K562 (cell line): ENCODE results near the gene SAE1. TPM values are rescaled to one million over a fixed set of nuclear protein-coding genes. Genes with fewer than 3 reads are reported as not detected.

ENCODE experiments used
- CBX8 ChIP-seq: fragments of 200-600 bp; sonication (generic); IDR thresholded peaks from 2 replicates; pipeline ENCODE4 v1.6.1; 2012; ENCODE audit warnings: borderline replicate concordance, mixed run types, low read depth, mild to moderate bottlenecking, moderate library complexity, mixed read lengths, low read length, control low read depth, inconsistent platforms; ENCODE audit not compliant: poor library complexity, severe bottlenecking; ENCODE audit errors: extremely low read depth
- CHCHD3 ChIP-seq: fragments of 250-450 bp; sonication (Bioruptor Pico); IDR thresholded peaks from 2 replicates; pipeline ENCODE4 v2.1.2; 2022; ENCODE audit warnings: mild to moderate bottlenecking
- HNRNPLL ChIP-seq: fragments of 200-400 bp; formaldehyde crosslinking; IDR thresholded peaks from 2 replicates; pipeline ENCODE4 v1.6.1; 2017; ENCODE audit warnings: low read length, low read depth, mild to moderate bottlenecking; ENCODE audit not compliant: poor library complexity, severe bottlenecking
- KDM4B ChIP-seq, 2 experiments: fragments of 450-650 bp in 1 of 2; sonication (generic) in 1 of 2; IDR thresholded peaks; 2 replicates each; pipeline ENCODE4 v1.6.1; 2016 to 2017; ENCODE audit warnings: borderline replicate concordance in 2 of 2, antibody characterized with exemption in 1 of 2, low read depth in 1 of 2, mild to moderate bottlenecking in 1 of 2
- MYC ChIP-seq, 2 experiments: fragments of 250-450 bp in 1 of 2; sonication (Bioruptor Pico) in 1 of 2; IDR thresholded peaks; 2 replicates each; pipeline versions ENCODE4 v1.5.1 to v1.6.1; 2012 to 2021; ENCODE audit warnings: low read depth in 2 of 2, borderline replicate concordance in 1 of 2, improper control_type of control experiment in 1 of 2, low read length in 1 of 2, mild to moderate bottlenecking in 1 of 2, moderate library complexity in 1 of 2
- NELFE ChIP-seq: IDR thresholded peaks from 2 replicates; pipeline ENCODE4 v1.6.1; 2011; ENCODE audit warnings: mild to moderate bottlenecking; ENCODE audit not compliant: insufficient read depth, insufficient read length
- NFRKB ChIP-seq: fragments of 450-650 bp; IDR thresholded peaks from 2 replicates; pipeline ENCODE4 v1.6.1; 2016; ENCODE audit warnings: low read depth
- POLR3G ChIP-seq: IDR thresholded peaks from 2 replicates; pipeline ENCODE4 v1.6.1; 2011; ENCODE audit not compliant: insufficient read length, insufficient replicate concordance; ENCODE audit errors: extremely low read depth
- STAG1 ChIP-seq: sonication (generic); formaldehyde crosslinking; IDR thresholded peaks from 2 replicates; pipeline ENCODE4 v1.5.0; 2020; ENCODE audit warnings: missing genetic modification reagents, borderline replicate concordance
- TGIF2 ChIP-seq: sonication (generic); formaldehyde crosslinking; IDR thresholded peaks from 2 replicates; pipeline ENCODE4 v1.8.1; 2022; ENCODE audit warnings: mild to moderate bottlenecking, missing genetic modification reagents, moderate library complexity
- XRCC3 ChIP-seq: fragments of 450-650 bp; IDR thresholded peaks from 2 replicates; pipeline ENCODE4 v1.6.1; 2017; ENCODE audit warnings: mild to moderate bottlenecking, moderate library complexity
- XRCC5 ChIP-seq: fragments of 200-400 bp; formaldehyde crosslinking; IDR thresholded peaks from 2 replicates; pipeline ENCODE4 v1.6.1; 2017; ENCODE audit warnings: low read depth, mild to moderate bottlenecking, low read length
- ZBTB8A ChIP-seq: fragments of 450-650 bp; IDR thresholded peaks from 2 replicates; pipeline ENCODE4 v1.6.1; 2018; ENCODE audit warnings: mild to moderate bottlenecking, moderate library complexity; ENCODE audit not compliant: partially characterized antibody
- ZNF197 ChIP-seq: fragments of 200-800 bp; sonication (Bioruptor generic); IDR thresholded peaks from 2 replicates; pipeline ENCODE4 v1.6.1; 2016; ENCODE audit warnings: low read depth, missing genetic modification characterization, missing compliant biosample characterization
- ZNF445 ChIP-seq: fragments of 250-450 bp; sonication (Bioruptor Pico); IDR thresholded peaks from 2 replicates; pipeline ENCODE4 v1.4.0; 2020; ENCODE audit warnings: low read depth, mild to moderate bottlenecking, moderate library complexity
- polyA plus RNA-seq, 8 experiments: library from polyadenylated mRNA; depleted of rRNA in 4 of 8; stranded (reverse) in 5 of 8; unstranded in 3 of 8; fragments of >200 nt; fragmentation: Nextera tagmentation in 2 of 8; fragmentation: Illumina TruSeq in 1 of 8; extraction: Ambion mirVana in 2 of 8; extraction: Trizol in 1 of 8; gene quantifications; 2 replicates each; pipeline versions ENCODE4 v1.2.1 to v1.2.3, GENCODE V29; 2011 to 2014; ENCODE audit warnings: inconsistent platforms in 1 of 8, missing spikeins in 1 of 8
- total RNA-seq, 7 experiments: library from RNA; depleted of rRNA in 6 of 7; stranded (reverse); fragments of >200 nt in 6 of 7; fragmentation: Illumina TruSeq in 2 of 7; extraction: Trizol in 2 of 7; gene quantifications; 2 replicates each; pipeline versions ENCODE4 v1.2.1 to v1.2.3, GENCODE V29; 2011 to 2021; ENCODE audit warnings: low replicate concordance in 1 of 7
- TF ChIP-seq, protein P1 (sequence below): fragments of 450-650 bp; IDR thresholded peaks from 2 replicates; pipeline ENCODE4 v1.6.1; 2016; ENCODE audit warnings: low read depth, mild to moderate bottlenecking, moderate library complexity
- TF ChIP-seq, protein P2 (sequence below): sonication (generic); formaldehyde crosslinking; IDR thresholded peaks from 2 replicates; pipeline ENCODE4 v1.8.0; 2022; ENCODE audit warnings: mild to moderate bottlenecking, missing genetic modification reagents
- TF ChIP-seq, protein P3 (sequence below): sonication (generic); formaldehyde crosslinking; IDR thresholded peaks from 2 replicates; pipeline ENCODE4 v1.9.0; 2022; ENCODE audit warnings: mild to moderate bottlenecking, missing genetic modification reagents
- TF ChIP-seq, protein P4 (sequence below): fragments of 450-650 bp; conservative IDR thresholded peaks from 2 replicates; pipeline ENCODE4 v1.6.1; 2016; ENCODE audit warnings: missing genetic modification characterization, low read depth, mild to moderate bottlenecking, missing compliant biosample characterization, moderate library complexity

The SAE1 gene
- total and polyA plus RNA-seq, 9 of the 15 experiments (the other 6 are each of a cell fraction or from before 2014, with no cell fraction given): 82.8 to 299 (median 217) TPM

DNA sequence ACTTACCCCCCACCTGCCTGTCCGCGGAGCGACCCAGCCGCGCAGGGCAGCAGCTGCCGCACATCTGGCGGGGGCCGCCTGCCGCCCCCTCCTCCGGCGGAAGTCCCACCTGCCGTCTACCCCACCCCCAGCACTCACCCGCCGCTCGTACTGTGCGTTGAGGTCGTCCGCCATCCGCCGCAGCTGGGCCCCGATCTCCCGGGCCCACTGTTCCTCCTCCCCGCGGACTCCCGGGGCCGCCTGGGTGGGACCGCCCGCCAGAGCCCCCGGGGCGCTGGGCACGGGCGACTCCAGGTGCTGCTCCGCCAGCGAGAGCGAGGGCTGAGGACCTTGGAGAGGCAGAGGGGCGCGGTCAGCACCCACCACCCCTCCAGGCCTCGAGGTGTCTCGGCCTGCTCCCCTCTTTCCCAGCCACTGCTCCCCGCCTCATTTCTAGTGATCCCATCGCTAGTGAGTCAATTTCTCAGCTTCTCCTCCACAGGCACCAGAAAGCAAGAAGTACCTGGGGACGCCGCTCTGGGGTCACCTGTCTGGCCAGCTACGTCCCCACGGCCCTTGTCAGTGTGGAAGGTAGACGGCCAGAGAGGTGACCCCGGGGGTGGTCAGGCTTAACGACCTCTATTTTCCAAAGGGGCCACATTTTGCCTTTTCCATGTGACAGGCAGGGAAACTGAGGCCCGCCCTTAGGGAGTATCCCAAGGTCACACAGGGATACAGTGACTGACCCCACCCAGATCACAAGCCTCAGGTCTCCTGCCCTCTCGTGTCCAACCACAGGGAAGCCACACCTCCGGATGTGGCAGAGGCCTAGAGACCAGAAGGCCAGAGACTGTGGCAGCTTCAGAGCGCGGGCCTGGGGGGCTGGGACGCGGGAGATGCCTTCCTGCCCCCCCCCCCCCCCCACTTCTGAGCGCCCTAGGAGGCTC lies 96.1 kb downstream of the SAE1 start (continued):
- TF ChIP-seq KDM4B (IDR thresholded peaks at IDR 0.05; ENCODE audit: borderline replicate concordance in 2 of 2, low read depth in 1 of 2) (peak in 1 of 2 experiments; percentile 76; a peak in 2 of 4 replicates), XRCC5 (peak; percentile 55; the same call in 1 of the 2 replicates), XRCC3 (no peak), CBX8 (no peak), NFRKB (peak; percentile 86; the same call in 1 of the 2 replicates), TGIF2 (CRISPR knock-in tag) (no peak), ZNF445 (no peak), MYC (IDR thresholded peaks at IDR 0.05; ENCODE audit: low read depth, low read length) (peak; percentile 7), MYC (CRISPR knock-in tag; IDR thresholded peaks at IDR 0.05; ENCODE audit: borderline replicate concordance, low read depth) (peak; percentile 86; the same call in 1 of the 2 replicates), POLR3G (no peak), NELFE (no peak), ZNF197 (CRISPR knock-in tag) (0 out of 2 replicates have a peak, but pooled peaks have one; percentile 25), ZBTB8A (no peak), HNRNPLL (peak; percentile 47), STAG1 (CRISPR knock-in tag) (0 out of 2 replicates have a peak, but pooled peaks have one; percentile 11), CHCHD3 (CRISPR knock-in tag) (no peak)
- TF ChIP-seq, protein P1, sequence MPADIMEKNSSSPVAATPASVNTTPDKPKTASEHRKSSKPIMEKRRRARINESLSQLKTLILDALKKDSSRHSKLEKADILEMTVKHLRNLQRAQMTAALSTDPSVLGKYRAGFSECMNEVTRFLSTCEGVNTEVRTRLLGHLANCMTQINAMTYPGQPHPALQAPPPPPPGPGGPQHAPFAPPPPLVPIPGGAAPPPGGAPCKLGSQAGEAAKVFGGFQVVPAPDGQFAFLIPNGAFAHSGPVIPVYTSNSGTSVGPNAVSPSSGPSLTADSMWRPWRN: no peak
- TF ChIP-seq, protein P2, sequence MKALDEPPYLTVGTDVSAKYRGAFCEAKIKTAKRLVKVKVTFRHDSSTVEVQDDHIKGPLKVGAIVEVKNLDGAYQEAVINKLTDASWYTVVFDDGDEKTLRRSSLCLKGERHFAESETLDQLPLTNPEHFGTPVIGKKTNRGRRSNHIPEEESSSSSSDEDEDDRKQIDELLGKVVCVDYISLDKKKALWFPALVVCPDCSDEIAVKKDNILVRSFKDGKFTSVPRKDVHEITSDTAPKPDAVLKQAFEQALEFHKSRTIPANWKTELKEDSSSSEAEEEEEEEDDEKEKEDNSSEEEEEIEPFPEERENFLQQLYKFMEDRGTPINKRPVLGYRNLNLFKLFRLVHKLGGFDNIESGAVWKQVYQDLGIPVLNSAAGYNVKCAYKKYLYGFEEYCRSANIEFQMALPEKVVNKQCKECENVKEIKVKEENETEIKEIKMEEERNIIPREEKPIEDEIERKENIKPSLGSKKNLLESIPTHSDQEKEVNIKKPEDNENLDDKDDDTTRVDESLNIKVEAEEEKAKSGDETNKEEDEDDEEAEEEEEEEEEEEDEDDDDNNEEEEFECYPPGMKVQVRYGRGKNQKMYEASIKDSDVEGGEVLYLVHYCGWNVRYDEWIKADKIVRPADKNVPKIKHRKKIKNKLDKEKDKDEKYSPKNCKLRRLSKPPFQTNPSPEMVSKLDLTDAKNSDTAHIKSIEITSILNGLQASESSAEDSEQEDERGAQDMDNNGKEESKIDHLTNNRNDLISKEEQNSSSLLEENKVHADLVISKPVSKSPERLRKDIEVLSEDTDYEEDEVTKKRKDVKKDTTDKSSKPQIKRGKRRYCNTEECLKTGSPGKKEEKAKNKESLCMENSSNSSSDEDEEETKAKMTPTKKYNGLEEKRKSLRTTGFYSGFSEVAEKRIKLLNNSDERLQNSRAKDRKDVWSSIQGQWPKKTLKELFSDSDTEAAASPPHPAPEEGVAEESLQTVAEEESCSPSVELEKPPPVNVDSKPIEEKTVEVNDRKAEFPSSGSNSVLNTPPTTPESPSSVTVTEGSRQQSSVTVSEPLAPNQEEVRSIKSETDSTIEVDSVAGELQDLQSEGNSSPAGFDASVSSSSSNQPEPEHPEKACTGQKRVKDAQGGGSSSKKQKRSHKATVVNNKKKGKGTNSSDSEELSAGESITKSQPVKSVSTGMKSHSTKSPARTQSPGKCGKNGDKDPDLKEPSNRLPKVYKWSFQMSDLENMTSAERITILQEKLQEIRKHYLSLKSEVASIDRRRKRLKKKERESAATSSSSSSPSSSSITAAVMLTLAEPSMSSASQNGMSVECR (CRISPR knock-in tag): peak; percentile 64
- TF ChIP-seq, protein P3, sequence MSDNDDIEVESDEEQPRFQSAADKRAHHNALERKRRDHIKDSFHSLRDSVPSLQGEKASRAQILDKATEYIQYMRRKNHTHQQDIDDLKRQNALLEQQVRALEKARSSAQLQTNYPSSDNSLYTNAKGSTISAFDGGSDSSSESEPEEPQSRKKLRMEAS: peak; percentile 67; the same call in 1 of the 2 replicates
- TF ChIP-seq, protein P4, sequence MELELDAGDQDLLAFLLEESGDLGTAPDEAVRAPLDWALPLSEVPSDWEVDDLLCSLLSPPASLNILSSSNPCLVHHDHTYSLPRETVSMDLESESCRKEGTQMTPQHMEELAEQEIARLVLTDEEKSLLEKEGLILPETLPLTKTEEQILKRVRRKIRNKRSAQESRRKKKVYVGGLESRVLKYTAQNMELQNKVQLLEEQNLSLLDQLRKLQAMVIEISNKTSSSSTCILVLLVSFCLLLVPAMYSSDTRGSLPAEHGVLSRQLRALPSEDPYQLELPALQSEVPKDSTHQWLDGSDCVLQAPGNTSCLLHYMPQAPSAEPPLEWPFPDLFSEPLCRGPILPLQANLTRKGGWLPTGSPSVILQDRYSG (tag): peak; percentile 82
